ENCODE data around the gene DCP1B. TPM values are rescaled to one million over a fixed set of nuclear protein-coding genes. Genes with fewer than 3 reads are reported as not detected.

DCP1B gene
- total RNA-seq, 1 experiment from 2014 or later = 4.8 TPM

- intact Hi-C loops (cut with micrococcal nuclease; ENCODE audit: unreplicated experiment) = no loop called here
- ATAC-seq (no peak), DNase-seq (ENCODE audit: low read depth, low spot score) (no peak)
- in situ Hi-C loops (cut with HindIII; ENCODE audit: low pct_unique_long_range_greater_than_20kb, low sequenced_read_pairs) = no loop called here
- H3K36me3 ChIP-seq (ENCODE audit: control insufficient read depth, insufficient read depth, low read length) = no peaks in the 10 kb centered on the region
- no peaks in the 10 kb centered on the region for H3K27me3 ChIP-seq (ENCODE audit: control insufficient read depth, insufficient read depth, low read length)
- no TSS peak for BruUV-seq (replicated peaks)
- TF ChIP-seq SIN3A (IDR thresholded peaks at IDR 0.05; ENCODE audit: borderline replicate concordance, insufficient read depth, low read depth, low read length) (no peak), TCF7L2 (IDR thresholded peaks at IDR 0.05; ENCODE audit: low read depth, low read length) (no peak), CTCF (IDR thresholded peaks at IDR 0.05) (no peak), REST (IDR thresholded peaks at IDR 0.05; ENCODE audit: insufficient read depth in 1 of 2, low read depth in 2 of 2, low read length in 1 of 2) (no peak), POLR2AphosphoS5 (IDR thresholded peaks at IDR 0.05; ENCODE audit: low read depth, low read length) (no peak)
- CTCF ChIA-PET = no interaction called here
- no peaks in the 10 kb centered on the region for H3K4me1 ChIP-seq (ENCODE audit: control insufficient read depth, insufficient read depth, low read length)
- POLR2A ChIA-PET = no interaction called here
- H3K9me3 ChIP-seq (ENCODE audit: control insufficient read depth, insufficient read depth, low read depth, low read length) = no peaks in the 10 kb centered on the region
- no peak overlapping the region for H3K27ac ChIP-seq (ENCODE audit: low read length)
- H3K4me3 ChIP-seq (ENCODE audit: low read depth in 2 of 2, low read length in 2 of 2) = no peak overlapping the region
These were observed 79.1 kb downstream of the DCP1B start for GRCh38 chr12:1924996-1925683.

- BruUV-seq (replicated peaks) = no TSS peak
- POLR2A ChIA-PET = no interaction called here
- in situ Hi-C loops (cut with HindIII; ENCODE audit: low pct_unique_long_range_greater_than_20kb, low sequenced_read_pairs) (no loop called here), intact Hi-C loops (cut with micrococcal nuclease; ENCODE audit: unreplicated experiment) (no loop called here)
- ATAC-seq (no peak), DNase-seq (ENCODE audit: low read depth, low spot score) (no peak)
- H3K27ac ChIP-seq (ENCODE audit: low read length) = no peak overlapping the region
- no peaks in the 10 kb centered on the region for H3K27me3 ChIP-seq (ENCODE audit: control insufficient read depth, insufficient read depth, low read length)
- no peak overlapping the region for H3K4me3 ChIP-seq (ENCODE audit: low read depth in 2 of 2, low read length in 2 of 2)
- no peaks in the 10 kb centered on the region for H3K36me3 ChIP-seq (ENCODE audit: control insufficient read depth, insufficient read depth, low read length)
- no peak for TF ChIP-seq SIN3A (IDR thresholded peaks at IDR 0.05; ENCODE audit: borderline replicate concordance, insufficient read depth, low read depth, low read length)
- TF ChIP-seq POLR2AphosphoS5 (IDR thresholded peaks at IDR 0.05; ENCODE audit: low read depth, low read length) = no peak
- H3K4me1 ChIP-seq (ENCODE audit: control insufficient read depth, insufficient read depth, low read length) = no peaks in the 10 kb centered on the region
- no peaks in the 10 kb centered on the region for H3K9me3 ChIP-seq (ENCODE audit: control insufficient read depth, insufficient read depth, low read depth, low read length)
- CTCF ChIA-PET = no interaction called here
These were observed 81.3 kb downstream of the DCP1B start for GRCh38 chr12:1922985-1923384.

GRCh38 chr12:1922075-1922709, 82.1 kb downstream of the DCP1B start:
- intact Hi-C loops (cut with micrococcal nuclease; ENCODE audit: unreplicated experiment) (no loop called here), in situ Hi-C loops (cut with HindIII; ENCODE audit: low pct_unique_long_range_greater_than_20kb, low sequenced_read_pairs) (no loop called here)
- no peak overlapping the region for H3K4me3 ChIP-seq (ENCODE audit: low read depth in 2 of 2, low read length in 2 of 2)
- H3K4me1 ChIP-seq (ENCODE audit: control insufficient read depth, insufficient read depth, low read length) = no peaks in the 10 kb centered on the region
- no peak overlapping the region for H3K27ac ChIP-seq (ENCODE audit: low read length)
- TF ChIP-seq CTCF (IDR thresholded peaks at IDR 0.05) (no peak), REST (IDR thresholded peaks at IDR 0.05; ENCODE audit: insufficient read depth in 1 of 2, low read depth in 2 of 2, low read length in 1 of 2) (no peak), SIN3A (IDR thresholded peaks at IDR 0.05; ENCODE audit: borderline replicate concordance, insufficient read depth, low read depth, low read length) (no peak), TCF7L2 (IDR thresholded peaks at IDR 0.05; ENCODE audit: low read depth, low read length) (no peak), POLR2AphosphoS5 (IDR thresholded peaks at IDR 0.05; ENCODE audit: low read depth, low read length) (no peak)
- no peaks in the 10 kb centered on the region for H3K36me3 ChIP-seq (ENCODE audit: control insufficient read depth, insufficient read depth, low read length)
- DNase-seq (ENCODE audit: low read depth, low spot score) (no peak), ATAC-seq (no peak)
- no peaks in the 10 kb centered on the region for H3K9me3 ChIP-seq (ENCODE audit: control insufficient read depth, insufficient read depth, low read depth, low read length)
- ChIA-PET CTCF (no interaction called here), POLR2A (no interaction called here)
- no TSS peak for BruUV-seq (replicated peaks)
- H3K27me3 ChIP-seq (ENCODE audit: control insufficient read depth, insufficient read depth, low read length) = no peaks in the 10 kb centered on the region
